ENCODE results near the gene DNAJC2. TPM values are rescaled to one million over a fixed set of nuclear protein-coding genes. Genes with fewer than 3 reads are reported as not detected.

Gene DNAJC2
- polyA plus RNA-seq, 1 experiment: 9.1 TPM

GRCh38 chr7:103347507-103348267 is 3.1 kb upstream of the DNAJC2 start, which contains the start of gene PSMC2:
TSS of gene PSMC2 (plus strand) at chr7:103347643. CDS start at chr7:103347712, 69 bp downstream.
- H3K27me3 ChIP-seq (ENCODE audit: control insufficient read depth, insufficient read depth, low read length): no peaks in the 10 kb centered on the region
- peak within 1 kb of the TSS; percentile 83 for H3K4me3 ChIP-seq (ENCODE audit: low read depth, low read length)
- TF ChIP-seq, protein P1, sequence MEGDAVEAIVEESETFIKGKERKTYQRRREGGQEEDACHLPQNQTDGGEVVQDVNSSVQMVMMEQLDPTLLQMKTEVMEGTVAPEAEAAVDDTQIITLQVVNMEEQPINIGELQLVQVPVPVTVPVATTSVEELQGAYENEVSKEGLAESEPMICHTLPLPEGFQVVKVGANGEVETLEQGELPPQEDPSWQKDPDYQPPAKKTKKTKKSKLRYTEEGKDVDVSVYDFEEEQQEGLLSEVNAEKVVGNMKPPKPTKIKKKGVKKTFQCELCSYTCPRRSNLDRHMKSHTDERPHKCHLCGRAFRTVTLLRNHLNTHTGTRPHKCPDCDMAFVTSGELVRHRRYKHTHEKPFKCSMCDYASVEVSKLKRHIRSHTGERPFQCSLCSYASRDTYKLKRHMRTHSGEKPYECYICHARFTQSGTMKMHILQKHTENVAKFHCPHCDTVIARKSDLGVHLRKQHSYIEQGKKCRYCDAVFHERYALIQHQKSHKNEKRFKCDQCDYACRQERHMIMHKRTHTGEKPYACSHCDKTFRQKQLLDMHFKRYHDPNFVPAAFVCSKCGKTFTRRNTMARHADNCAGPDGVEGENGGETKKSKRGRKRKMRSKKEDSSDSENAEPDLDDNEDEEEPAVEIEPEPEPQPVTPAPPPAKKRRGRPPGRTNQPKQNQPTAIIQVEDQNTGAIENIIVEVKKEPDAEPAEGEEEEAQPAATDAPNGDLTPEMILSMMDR (IDR thresholded peaks at IDR 0.05; ENCODE audit: insufficient read depth, low read depth, low read length): no peak
- ChIA-PET CTCF (interaction anchor here (0.9 kb wide), 1 partner anchor 50 kb away, joined by 3 read pairs; the partner anchor contains the start of gene PMPCB), POLR2A (no interaction called here)
- peak; percentile 41 for DNase-seq (ENCODE audit: low read depth)
- H3K36me3 ChIP-seq (ENCODE audit: control insufficient read depth, insufficient read depth, low read length): no peaks in the 10 kb centered on the region

GRCh38 chr7:103346396-103346795 is 1.8 kb upstream of the DNAJC2 start:
- TF ChIP-seq, protein P1 (IDR thresholded peaks at IDR 0.05; ENCODE audit: insufficient read depth, low read depth, low read length): no peak
- no peak overlapping the region for H3K4me3 ChIP-seq (ENCODE audit: low read depth, low read length)
- H3K27me3 ChIP-seq (ENCODE audit: control insufficient read depth, insufficient read depth, low read length): no peaks in the 10 kb centered on the region
- no peak for DNase-seq (ENCODE audit: low read depth)
- no peaks in the 10 kb centered on the region for H3K36me3 ChIP-seq (ENCODE audit: control insufficient read depth, insufficient read depth, low read length)
- POLR2A ChIA-PET: no interaction called here
- CTCF ChIA-PET: no interaction called here

GRCh38 chr7:103343758-103344452 is 662 bp downstream of the DNAJC2 start:
- ChIA-PET CTCF (interaction anchor here (1.0 to 1.4 kb wide), 3 partner anchors 10 to 63 kb away, joined by 3 to 4 read pairs (median 3); no protein-coding TSS in a partner anchor), POLR2A (no interaction called here)
- H3K4me3 ChIP-seq (ENCODE audit: low read depth, low read length): peak overlapping the region; percentile 86
- TF ChIP-seq, protein P1 (IDR thresholded peaks at IDR 0.05; ENCODE audit: insufficient read depth, low read depth, low read length): no peak
- no peaks in the 10 kb centered on the region for H3K27me3 ChIP-seq (ENCODE audit: control insufficient read depth, insufficient read depth, low read length)
- peaks cover 3% of the 10 kb centered on the region for H3K36me3 ChIP-seq (ENCODE audit: control insufficient read depth, insufficient read depth, low read length)
- DNase-seq (ENCODE audit: low read depth): no peak

GRCh38 chr7:103343332-103343731 is 1.2 kb downstream of the DNAJC2 start:
- Histone ChIP-seq H3K27me3 (ENCODE audit: control insufficient read depth, insufficient read depth, low read length) (no peaks in the 10 kb centered on the region), H3K4me3 (ENCODE audit: low read depth, low read length) (peak overlapping the region; percentile 86), H3K36me3 (ENCODE audit: control insufficient read depth, insufficient read depth, low read length) (peaks cover 3% of the 10 kb centered on the region)
- POLR2A ChIA-PET: no interaction called here
- CTCF ChIA-PET: interaction anchor here (1.1 to 1.4 kb wide), 3 partner anchors 11 to 32 kb away, joined by 3 to 4 read pairs (median 3); no protein-coding TSS in a partner anchor
- DNase-seq (ENCODE audit: low read depth): no peak
- TF ChIP-seq, protein P1 (IDR thresholded peaks at IDR 0.05; ENCODE audit: insufficient read depth, low read depth, low read length): no peak

- peaks cover 3% of the 10 kb centered on the region for H3K36me3 ChIP-seq (ENCODE audit: control insufficient read depth, insufficient read depth, low read length)
- H3K4me3 ChIP-seq (ENCODE audit: low read depth, low read length): no peak overlapping the region
- TF ChIP-seq, protein P1 (IDR thresholded peaks at IDR 0.05; ENCODE audit: insufficient read depth, low read depth, low read length): no peak
- ChIA-PET CTCF (interaction anchor here (1.5 to 1.7 kb wide), 2 partner anchors 14 to 34 kb away, joined by 4 read pairs; no protein-coding TSS in a partner anchor), POLR2A (no interaction called here)
- H3K27me3 ChIP-seq (ENCODE audit: control insufficient read depth, insufficient read depth, low read length): no peaks in the 10 kb centered on the region
- DNase-seq (ENCODE audit: low read depth): no peak
These were observed 3.1 kb downstream of the DNAJC2 start for GRCh38 chr7:103341466-103341865.

Data from BJ (cell line).